ENCODE measurements around the gene ARL5C.

ARL5C gene

DNA sequence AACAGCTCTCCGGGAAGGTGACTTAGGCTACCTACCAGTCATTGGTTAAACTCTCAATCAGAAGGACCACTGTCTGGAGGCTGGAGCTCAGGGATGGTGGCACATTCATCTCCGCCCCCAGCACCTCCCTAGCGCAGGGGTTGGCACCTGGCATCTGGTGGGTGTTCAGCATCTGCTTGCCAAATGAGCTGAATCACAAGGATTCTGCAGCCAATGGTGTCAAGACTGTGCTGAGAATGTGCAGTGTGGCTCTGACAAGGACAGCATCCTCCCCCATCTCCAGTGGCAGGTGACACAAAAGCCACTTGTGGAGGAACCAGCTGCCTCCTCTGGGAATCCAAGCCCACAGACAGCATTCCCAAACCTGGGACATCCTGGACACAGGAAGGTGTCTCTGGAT, 49.7 kb downstream of the ARL5C start:
- DNase-seq: no peak
- Histone ChIP-seq H3K27me3 (replicated peaks in 2 of 5; ENCODE audit: control insufficient read depth in 4 of 5, insufficient read depth in 5 of 5, low read length in 4 of 5) (peaks cover 0 to 15% (median 0%) of the 10 kb centered on the region in 5 experiments), H3K36me3 (ENCODE audit: control insufficient read depth in 4 of 4, insufficient read depth in 4 of 4, low read length in 3 of 4) (no peaks in the 10 kb centered on the region), H3K9me3 (ENCODE audit: control extremely low read depth in 1 of 5, control insufficient read depth in 4 of 5, insufficient read depth in 2 of 5, low read depth in 1 of 5, low read length in 4 of 5) (no peaks in the 10 kb centered on the region), H3K4me3 (ENCODE audit: control insufficient read depth in 1 of 7, extremely low read depth in 1 of 7, insufficient read depth in 4 of 7, low read depth in 2 of 7, low read length in 6 of 7) (no peak overlapping the region), H3K27ac (ENCODE audit: insufficient read depth in 1 of 2, low read depth in 1 of 2, low read length in 2 of 2, poor library complexity in 1 of 2, severe bottlenecking in 2 of 2) (no peak overlapping the region), H3K4me1 (ENCODE audit: control extremely low read depth in 1 of 4, control insufficient read depth in 4 of 4, insufficient read depth in 4 of 4, low read length in 3 of 4) (no peaks in the 10 kb centered on the region)
- 75% methylated on average over 2 of the region's 3 CpGs for WGBS (ENCODE audit: insufficient coverage)
- ChIA-PET CTCF (interaction anchor here (1.5 kb wide), 1 partner anchor 38 kb away, joined by 5 read pairs; no protein-coding TSS in a partner anchor), POLR2A (no interaction called here)

DNA sequence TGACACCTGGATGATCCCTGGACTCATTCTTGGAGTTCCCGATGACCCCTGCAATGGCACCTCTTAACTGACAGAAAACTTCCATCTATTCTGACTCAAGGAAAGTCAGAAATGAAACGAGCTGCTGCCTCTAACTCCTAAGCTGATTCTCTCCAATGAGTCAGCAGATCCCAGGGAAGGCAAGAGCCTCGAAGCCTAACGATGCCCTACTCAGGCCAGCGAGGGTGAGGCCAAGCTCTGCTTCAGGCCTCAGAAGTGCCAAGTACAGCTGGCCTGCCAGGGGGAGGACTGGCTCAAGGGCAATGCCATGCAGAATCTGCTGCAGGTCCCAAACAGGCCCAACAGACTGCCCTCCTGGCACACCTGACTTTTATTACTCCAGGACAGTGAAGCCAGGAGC, 50.8 kb downstream of the ARL5C start:
- WGBS (ENCODE audit: insufficient coverage): 34% methylated on average over 5 of the region's 5 CpGs
- Histone ChIP-seq H3K27me3 (replicated peaks in 2 of 5; ENCODE audit: control insufficient read depth in 4 of 5, insufficient read depth in 5 of 5, low read length in 4 of 5) (peaks cover 0 to 22% (median 0%) of the 10 kb centered on the region in 5 experiments), H3K4me1 (ENCODE audit: control extremely low read depth in 1 of 4, control insufficient read depth in 4 of 4, insufficient read depth in 4 of 4, low read length in 3 of 4) (no peaks in the 10 kb centered on the region), H3K36me3 (ENCODE audit: control insufficient read depth in 4 of 4, insufficient read depth in 4 of 4, low read length in 3 of 4) (no peaks in the 10 kb centered on the region), H3K4me3 (ENCODE audit: control insufficient read depth in 1 of 7, extremely low read depth in 1 of 7, insufficient read depth in 4 of 7, low read depth in 2 of 7, low read length in 6 of 7) (no peak overlapping the region), H3K9me3 (ENCODE audit: control extremely low read depth in 1 of 5, control insufficient read depth in 4 of 5, insufficient read depth in 2 of 5, low read depth in 1 of 5, low read length in 4 of 5) (no peaks in the 10 kb centered on the region), H3K27ac (ENCODE audit: insufficient read depth in 1 of 2, low read depth in 1 of 2, low read length in 2 of 2, poor library complexity in 1 of 2, severe bottlenecking in 2 of 2) (no peak overlapping the region)
- peak in 2 of 3 donors; percentile 23 to 29 for DNase-seq
- ChIA-PET CTCF (interaction anchor here (1.0 to 2.1 kb wide), 5 partner anchors 10 to 39 kb away, joined by 3 to 8 read pairs (median 5); no protein-coding TSS in a partner anchor), POLR2A (no interaction called here)

- WGBS (ENCODE audit: insufficient coverage): 96% methylated on average over 14 of the region's 14 CpGs
- Histone ChIP-seq H3K4me3 (ENCODE audit: control insufficient read depth in 1 of 7, extremely low read depth in 1 of 7, insufficient read depth in 4 of 7, low read depth in 2 of 7, low read length in 6 of 7) (no peak overlapping the region), H3K4me1 (ENCODE audit: control extremely low read depth in 1 of 4, control insufficient read depth in 4 of 4, insufficient read depth in 4 of 4, low read length in 3 of 4) (no peaks in the 10 kb centered on the region), H3K9me3 (ENCODE audit: control extremely low read depth in 1 of 5, control insufficient read depth in 4 of 5, insufficient read depth in 2 of 5, low read depth in 1 of 5, low read length in 4 of 5) (no peaks in the 10 kb centered on the region), H3K36me3 (ENCODE audit: control insufficient read depth in 4 of 4, insufficient read depth in 4 of 4, low read length in 3 of 4) (no peaks in the 10 kb centered on the region), H3K27ac (ENCODE audit: insufficient read depth in 1 of 2, low read depth in 1 of 2, low read length in 2 of 2, poor library complexity in 1 of 2, severe bottlenecking in 2 of 2) (no peak overlapping the region), H3K27me3 (replicated peaks in 2 of 5; ENCODE audit: control insufficient read depth in 4 of 5, insufficient read depth in 5 of 5, low read length in 4 of 5) (peaks cover 0 to 22% (median 0%) of the 10 kb centered on the region in 5 experiments)
- ChIA-PET POLR2A (no interaction called here), CTCF (interaction anchor here (1.0 to 2.1 kb wide), 5 partner anchors 9 to 39 kb away, joined by 3 to 8 read pairs (median 5); no protein-coding TSS in a partner anchor)
- DNase-seq: no peak
These were observed 51.2 kb downstream of the ARL5C start for GRCh38 chr17:39114723-39115122.

- WGBS (ENCODE audit: insufficient coverage): 94% methylated on average over 2 of the region's 2 CpGs
- Histone ChIP-seq H3K27ac (ENCODE audit: insufficient read depth in 1 of 2, low read depth in 1 of 2, low read length in 2 of 2, poor library complexity in 1 of 2, severe bottlenecking in 2 of 2) (no peak overlapping the region), H3K9me3 (ENCODE audit: control extremely low read depth in 1 of 5, control insufficient read depth in 4 of 5, insufficient read depth in 2 of 5, low read depth in 1 of 5, low read length in 4 of 5) (no peaks in the 10 kb centered on the region), H3K4me1 (ENCODE audit: control extremely low read depth in 1 of 4, control insufficient read depth in 4 of 4, insufficient read depth in 4 of 4, low read length in 3 of 4) (no peaks in the 10 kb centered on the region), H3K27me3 (replicated peaks in 2 of 5; ENCODE audit: control insufficient read depth in 4 of 5, insufficient read depth in 5 of 5, low read length in 4 of 5) (peaks cover 0 to 26% (median 0%) of the 10 kb centered on the region in 5 experiments), H3K36me3 (ENCODE audit: control insufficient read depth in 4 of 4, insufficient read depth in 4 of 4, low read length in 3 of 4) (no peaks in the 10 kb centered on the region), H3K4me3 (ENCODE audit: control insufficient read depth in 1 of 7, extremely low read depth in 1 of 7, insufficient read depth in 4 of 7, low read depth in 2 of 7, low read length in 6 of 7) (no peak overlapping the region)
- ChIA-PET POLR2A (no interaction called here), CTCF (interaction anchor here (1.3 to 2.1 kb wide), 2 partner anchors 8 to 11 kb away, joined by 6 to 8 read pairs; no protein-coding TSS in a partner anchor)
- DNase-seq: no peak
These were observed 52.1 kb downstream of the ARL5C start for GRCh38 chr17:39113871-39114270.

GRCh38 chr17:39110435-39111136, 55.4 kb downstream of the ARL5C start:
- no peak overlapping the region for H3K27ac ChIP-seq (ENCODE audit: insufficient read depth in 1 of 2, low read depth in 1 of 2, low read length in 2 of 2, poor library complexity in 1 of 2, severe bottlenecking in 2 of 2)
- CTCF ChIA-PET: no interaction called here

GRCh38 chr17:39108461-39109375, 57.2 kb downstream of the ARL5C start:
- no peaks in the 10 kb centered on the region for H3K36me3 ChIP-seq (ENCODE audit: control insufficient read depth in 4 of 4, insufficient read depth in 4 of 4, low read length in 3 of 4)
- ChIA-PET POLR2A (no interaction called here), CTCF (interaction anchor here (0.9 to 1.5 kb wide), 2 partner anchors 8 to 10 kb away, joined by 3 to 4 read pairs; no protein-coding TSS in a partner anchor)
- DNase-seq: no peak
- no peak overlapping the region for H3K27ac ChIP-seq (ENCODE audit: insufficient read depth in 1 of 2, low read depth in 1 of 2, low read length in 2 of 2, poor library complexity in 1 of 2, severe bottlenecking in 2 of 2)
- H3K4me3 ChIP-seq (ENCODE audit: control insufficient read depth in 1 of 7, extremely low read depth in 1 of 7, insufficient read depth in 4 of 7, low read depth in 2 of 7, low read length in 6 of 7): no peak overlapping the region
- WGBS (ENCODE audit: insufficient coverage): 84% methylated on average over 18 of the region's 23 CpGs
- H3K9me3 ChIP-seq (ENCODE audit: control extremely low read depth in 1 of 5, control insufficient read depth in 4 of 5, insufficient read depth in 2 of 5, low read depth in 1 of 5, low read length in 4 of 5): no peaks in the 10 kb centered on the region
- H3K27me3 ChIP-seq (replicated peaks in 2 of 5; ENCODE audit: control insufficient read depth in 4 of 5, insufficient read depth in 5 of 5, low read length in 4 of 5): peaks cover 0 to 58% (median 3%) of the 10 kb centered on the region in 5 experiments
- no peaks in the 10 kb centered on the region for H3K4me1 ChIP-seq (ENCODE audit: control extremely low read depth in 1 of 4, control insufficient read depth in 4 of 4, insufficient read depth in 4 of 4, low read length in 3 of 4)

More at GRCh38 chr17:39110435-39111136, 55.4 kb downstream of the ARL5C start:
- 78% methylated on average over 18 of the region's 19 CpGs for WGBS (ENCODE audit: insufficient coverage)
- Histone ChIP-seq H3K36me3 (ENCODE audit: control insufficient read depth in 4 of 4, insufficient read depth in 4 of 4, low read length in 3 of 4) (no peaks in the 10 kb centered on the region), H3K27me3 (replicated peaks in 2 of 5; ENCODE audit: control insufficient read depth in 4 of 5, insufficient read depth in 5 of 5, low read length in 4 of 5) (peaks cover 0 to 48% (median under 1%) of the 10 kb centered on the region in 5 experiments), H3K4me3 (ENCODE audit: control insufficient read depth in 1 of 7, extremely low read depth in 1 of 7, insufficient read depth in 4 of 7, low read depth in 2 of 7, low read length in 6 of 7) (no peak overlapping the region), H3K9me3 (ENCODE audit: control extremely low read depth in 1 of 5, control insufficient read depth in 4 of 5, insufficient read depth in 2 of 5, low read depth in 1 of 5, low read length in 4 of 5) (no peaks in the 10 kb centered on the region), H3K4me1 (ENCODE audit: control extremely low read depth in 1 of 4, control insufficient read depth in 4 of 4, insufficient read depth in 4 of 4, low read length in 3 of 4) (no peaks in the 10 kb centered on the region)
- no peak for DNase-seq
- POLR2A ChIA-PET: no interaction called here
